Fibroblast of the aortic adventitia (primary cell): Measurements from ENCODE around the gene TUBB1. TPM values are rescaled to one million over a fixed set of nuclear protein-coding genes. Genes with fewer than 3 reads are reported as not detected.

Source experiments
- DNase-seq: peaks from one replicate; pipeline ENCODE4 v3.0.0-alpha.2; 2010; ENCODE audit warnings: low read depth
- H3K4me3 ChIP-seq: 2 replicates; pipeline ENCODE4 v1.5.1; 2011; ENCODE audit warnings: low read depth, mild to moderate bottlenecking, control low read depth, low read length, moderate library complexity
- CTCF ChIP-seq: IDR thresholded peaks from 2 replicates; pipeline ENCODE4 v1.5.1; 2011; ENCODE audit warnings: mild to moderate bottlenecking, low read length, control low read depth, inconsistent platforms; ENCODE audit not compliant: insufficient read depth
- total RNA-seq: library from RNA; depleted of rRNA; stranded (reverse); fragments of >200 nt; gene quantifications from 2 replicates; pipeline ENCODE4 v1.2.3, GENCODE V29; 2012; ENCODE audit warnings: low replicate concordance

Gene TUBB1
- total RNA-seq, 1 donor, result not detected

DNA sequence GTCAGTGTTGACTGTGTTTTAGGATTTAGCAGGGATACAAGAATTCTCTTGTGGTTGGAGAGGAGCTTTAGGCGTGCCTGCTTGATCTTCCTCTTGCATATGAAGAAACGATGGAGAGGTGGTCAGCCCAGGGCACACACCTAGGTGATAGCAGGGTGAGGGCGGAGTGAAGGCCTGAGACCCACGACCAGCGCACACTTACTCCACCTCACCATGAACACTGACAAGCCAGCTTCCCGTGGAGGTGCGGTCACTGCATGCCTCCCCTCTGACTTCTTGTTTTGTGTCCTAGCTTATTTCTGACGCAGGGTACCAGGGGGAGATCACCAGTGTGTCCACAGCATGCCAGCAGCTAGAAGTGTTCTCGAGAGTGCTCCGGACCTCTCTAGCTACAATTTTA lies 30.0 kb upstream of the TUBB1 start:
- H3K4me3 ChIP-seq, result no peak overlapping the region
- no peak for DNase-seq
- TF ChIP-seq CTCF, result no peak

DNA sequence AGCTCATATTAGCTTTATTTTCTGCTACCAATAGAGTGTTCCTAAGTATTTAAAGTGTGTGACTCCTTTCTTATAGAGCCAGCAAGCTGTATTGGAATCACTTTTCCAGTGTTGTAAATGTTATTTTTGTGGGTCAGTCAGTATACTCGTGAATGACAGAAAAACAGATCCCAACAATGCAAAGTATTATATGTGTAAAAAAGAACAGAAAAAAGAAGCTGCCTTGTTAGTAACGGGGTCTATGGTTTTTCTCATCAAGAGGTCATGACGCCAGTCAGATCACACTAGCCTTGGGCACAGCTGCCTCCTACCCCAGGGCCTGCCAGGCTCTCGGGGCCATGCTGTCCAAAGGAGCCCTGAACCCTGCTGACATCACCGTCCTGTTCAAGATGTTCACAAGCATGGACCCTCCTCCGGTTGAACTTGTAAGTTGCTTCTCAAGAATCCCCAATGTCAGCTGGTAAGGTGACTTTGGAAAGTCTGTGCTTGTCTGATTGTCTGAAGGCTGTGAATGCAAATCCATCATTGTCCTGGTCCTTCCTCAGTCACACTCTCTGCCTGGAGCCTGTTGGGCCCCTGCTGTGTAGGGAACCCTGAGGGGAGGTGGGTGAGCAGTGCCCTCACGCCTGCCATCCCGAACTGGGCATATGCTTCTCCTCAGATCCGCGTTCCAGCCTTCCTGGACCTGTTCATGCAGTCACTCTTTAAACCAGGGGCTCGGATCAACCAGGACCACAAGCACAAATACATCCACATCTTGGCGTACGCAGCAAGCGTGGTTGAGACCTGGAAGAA lies 28.4 kb upstream of the TUBB1 start:
- H3K4me3 ChIP-seq, result no peak overlapping the region
- TF ChIP-seq CTCF, result no peak
- no peak for DNase-seq

GRCh38 chr20:58991715-58992114 lies 27.5 kb upstream of the TUBB1 start:
- no peak for TF ChIP-seq CTCF
- DNase-seq, result no peak
- H3K4me3 ChIP-seq, result no peak overlapping the region

DNA sequence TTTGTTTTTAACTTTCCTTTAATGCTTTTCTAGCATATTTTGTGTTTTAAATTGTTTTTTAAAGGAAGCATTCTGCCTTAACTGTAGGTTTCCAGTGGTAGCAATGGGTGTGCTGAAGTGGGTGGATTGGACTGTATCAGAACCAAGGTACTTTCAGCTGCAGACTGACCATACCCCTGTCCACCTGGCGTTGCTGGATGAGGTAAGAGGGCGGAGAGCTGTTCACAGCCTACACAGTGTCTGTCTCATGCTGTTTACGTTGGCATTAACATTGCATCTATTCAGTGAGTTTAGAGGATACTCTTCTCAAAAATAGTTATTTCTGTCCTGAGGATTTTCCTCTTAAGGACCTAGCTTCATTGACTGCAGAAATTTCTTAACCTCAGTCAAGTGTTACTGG lies 26.3 kb upstream of the TUBB1 start:
- no peak for TF ChIP-seq CTCF
- H3K4me3 ChIP-seq, result no peak overlapping the region
- DNase-seq, result no peak

DNA sequence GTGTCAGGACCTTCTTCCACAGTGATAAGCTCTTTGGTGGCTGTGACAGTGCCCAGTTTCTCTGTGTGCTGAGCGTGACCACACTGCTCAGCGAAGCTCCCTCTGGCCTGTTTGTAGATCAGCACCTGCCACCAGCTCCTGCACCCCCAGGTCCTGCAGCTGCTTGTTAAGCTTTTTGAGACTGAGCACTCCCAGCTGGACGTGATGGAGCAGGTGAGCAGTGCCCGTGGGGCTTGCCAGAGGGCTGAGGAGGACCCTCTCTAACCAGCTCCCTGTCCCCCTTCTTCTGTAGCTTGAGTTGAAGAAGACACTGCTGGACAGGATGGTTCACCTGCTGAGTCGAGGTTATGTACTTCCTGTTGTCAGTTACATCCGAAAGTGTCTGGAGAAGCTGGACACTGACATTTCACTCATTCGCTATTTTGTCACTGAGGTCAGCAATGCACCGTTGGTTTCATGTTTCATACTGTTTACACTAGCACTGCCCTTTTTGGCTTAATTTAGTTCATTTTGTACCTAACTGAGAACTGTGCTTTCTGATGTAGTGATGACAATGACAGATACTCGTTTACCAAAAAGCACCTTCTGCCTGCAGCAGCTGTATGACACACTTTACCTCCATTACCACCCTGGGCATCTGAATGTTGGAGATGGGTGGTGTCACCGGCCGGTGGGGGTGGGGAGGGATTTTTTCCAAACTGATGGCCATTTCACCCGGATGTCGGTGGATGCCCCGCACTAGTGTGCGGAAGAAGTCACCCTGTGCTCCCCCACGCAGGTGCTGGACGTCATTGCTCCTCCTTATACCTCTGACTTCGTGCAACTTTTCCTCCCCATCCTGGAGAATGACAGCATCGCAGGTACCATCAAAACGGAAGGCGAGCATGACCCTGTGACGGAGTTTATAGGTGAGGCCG lies 25.6 kb upstream of the TUBB1 start:
- no peak for DNase-seq
- TF ChIP-seq CTCF, result no peak
- no peak overlapping the region for H3K4me3 ChIP-seq

DNA sequence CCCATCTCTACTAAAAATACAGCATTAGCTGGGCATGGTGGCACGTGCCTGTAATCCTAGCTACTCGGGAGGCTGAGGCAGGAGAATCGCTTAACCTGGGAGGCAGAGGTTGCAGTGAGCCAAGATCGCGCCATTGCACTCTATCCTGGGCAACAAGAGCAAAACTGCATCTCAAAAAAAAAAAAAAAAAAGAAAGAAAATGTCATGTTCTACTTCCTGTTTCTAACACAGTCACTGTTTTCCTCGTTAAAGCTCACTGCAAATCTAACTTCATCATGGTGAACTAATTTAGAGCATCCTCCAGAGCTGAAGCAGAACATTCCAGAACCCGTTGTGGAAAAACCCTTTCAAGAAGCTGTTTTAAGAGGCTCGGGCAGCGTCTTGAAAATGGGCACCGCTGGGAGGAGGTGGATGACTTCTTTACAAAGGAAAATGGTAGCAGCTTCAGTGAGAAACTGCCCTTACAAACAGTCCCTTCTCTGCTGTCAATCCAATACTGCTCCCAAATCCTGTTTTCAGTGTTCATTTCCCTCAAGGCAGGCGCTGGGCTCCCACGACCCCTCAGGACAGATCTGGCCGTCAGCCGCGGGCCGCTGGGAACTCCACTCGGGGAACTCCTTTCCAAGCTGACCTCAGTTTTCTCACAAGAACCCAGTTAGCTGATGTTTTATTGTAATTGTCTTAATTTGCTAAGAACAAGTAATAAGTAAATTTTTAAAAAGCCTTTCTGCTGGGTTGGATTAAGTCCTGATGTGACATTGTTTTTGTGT lies 24.7 kb upstream of the TUBB1 start:
- TF ChIP-seq CTCF, result no peak
- DNase-seq, result no peak
- no peak overlapping the region for H3K4me3 ChIP-seq
